ENCODE data around the gene BRDT.

The BRDT gene

GRCh38 chr1:91949356-91949699, at the start of gene BRDT:
TSS of gene BRDT (plus strand) at chr1:91949401. CDS start at chr1:91962755, 13,354 bp downstream.
- no peak for DNase-seq

- DNase-seq, result no peak
These were observed 48.6 kb upstream of the BRDT start for GRCh38 chr1:91900562-91900961.

- no peak for DNase-seq
These were observed 48.0 kb upstream of the BRDT start for GRCh38 chr1:91901231-91901630.

GRCh38 chr1:91912266-91912665, 36.9 kb upstream of the BRDT start:
- DNase-seq, result no peak

- DNase-seq, result no peak
These were observed 36.2 kb upstream of the BRDT start for GRCh38 chr1:91913018-91913417.

GRCh38 chr1:91916046-91916445, 33.2 kb upstream of the BRDT start:
- no peak for DNase-seq

GRCh38 chr1:91916811-91917460, 32.3 kb upstream of the BRDT start:
- no peak for DNase-seq

GRCh38 chr1:91919962-91920361, 29.2 kb upstream of the BRDT start:
- no peak for DNase-seq

GRCh38 chr1:91924146-91924545, 25.1 kb upstream of the BRDT start:
- no peak for DNase-seq

- DNase-seq, result no peak
These were observed 23.4 kb upstream of the BRDT start for GRCh38 chr1:91925644-91926435.

- DNase-seq, result no peak
These were observed 21.2 kb upstream of the BRDT start for GRCh38 chr1:91928026-91928425.

GRCh38 chr1:91929250-91929649, 20.0 kb upstream of the BRDT start:
- no peak for DNase-seq

GRCh38 chr1:91937613-91938012, 11.6 kb upstream of the BRDT start:
- no peak for DNase-seq

- DNase-seq, result no peak
These were observed 8.7 kb upstream of the BRDT start for GRCh38 chr1:91940496-91940895.

GRCh38 chr1:91944087-91944486, 5.1 kb upstream of the BRDT start:
- DNase-seq, result no peak

- no peak for DNase-seq
These were observed 1.1 kb upstream of the BRDT start for GRCh38 chr1:91948097-91948496.

- peak; percentile 48 for DNase-seq
These were observed 473 bp upstream of the BRDT start for GRCh38 chr1:91948501-91949355.

- no peak for DNase-seq
These were observed 3.0 kb downstream of the BRDT start for GRCh38 chr1:91952187-91952586.

GRCh38 chr1:91958926-91959325, 9.7 kb downstream of the BRDT start:
- no peak for DNase-seq

GRCh38 chr1:91968334-91968733, 19.1 kb downstream of the BRDT start:
- DNase-seq, result no peak

- DNase-seq, result no peak
These were observed 30.2 kb downstream of the BRDT start for GRCh38 chr1:91979383-91979782.

- no peak for DNase-seq
These were observed 31.5 kb downstream of the BRDT start for GRCh38 chr1:91980663-91981062.

GRCh38 chr1:91981996-91982609, 32.9 kb downstream of the BRDT start:
- DNase-seq, result no peak
